Right kidney (tissue), 1 donor: Measurements from ENCODE around the gene NHSL2.

ENCODE experiments used
- DNase-seq: peaks from one replicate; pipeline ENCODE4 v3.0.0-alpha.2; 2016

The NHSL2 gene

DNA sequence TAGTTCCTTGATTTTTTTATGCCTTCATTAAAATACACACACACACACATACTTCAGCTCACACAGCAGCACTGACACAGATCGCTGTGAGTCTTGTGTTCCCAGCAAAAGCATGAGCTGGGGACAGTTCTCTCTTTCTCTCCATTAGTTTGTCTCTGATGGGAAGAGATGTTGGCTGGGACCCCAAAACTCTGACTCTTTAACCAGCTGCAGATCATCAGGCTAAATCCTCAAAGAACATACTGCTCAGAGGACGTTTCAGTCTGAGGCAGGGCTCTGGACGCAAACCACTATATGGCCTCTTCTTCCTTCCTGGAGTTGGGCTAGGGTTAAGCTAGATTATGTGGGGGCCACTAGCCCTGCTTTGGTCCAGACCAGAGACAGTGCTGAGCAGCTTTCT is 109.6 kb downstream of the NHSL2 start:
- no peak for DNase-seq

DNA sequence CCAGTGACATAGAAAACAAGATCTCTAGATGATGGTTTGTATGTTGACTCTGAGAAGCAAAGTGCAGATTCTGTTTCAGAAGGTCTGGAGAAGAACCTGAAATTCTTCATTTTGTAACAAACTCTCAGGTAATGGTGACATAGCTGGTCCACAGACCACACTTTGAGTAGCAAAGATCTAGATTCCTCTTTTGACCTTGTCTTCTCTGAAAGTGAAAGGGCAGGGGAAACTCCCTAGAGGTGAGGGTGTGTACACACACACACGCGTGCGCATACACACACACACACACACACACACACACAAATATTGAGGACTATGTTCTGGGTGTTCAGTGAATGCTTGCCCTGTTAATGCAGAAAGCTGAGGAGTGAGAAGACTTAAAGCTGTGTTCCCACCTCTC is 110.1 kb downstream of the NHSL2 start:
- no peak for DNase-seq

DNA sequence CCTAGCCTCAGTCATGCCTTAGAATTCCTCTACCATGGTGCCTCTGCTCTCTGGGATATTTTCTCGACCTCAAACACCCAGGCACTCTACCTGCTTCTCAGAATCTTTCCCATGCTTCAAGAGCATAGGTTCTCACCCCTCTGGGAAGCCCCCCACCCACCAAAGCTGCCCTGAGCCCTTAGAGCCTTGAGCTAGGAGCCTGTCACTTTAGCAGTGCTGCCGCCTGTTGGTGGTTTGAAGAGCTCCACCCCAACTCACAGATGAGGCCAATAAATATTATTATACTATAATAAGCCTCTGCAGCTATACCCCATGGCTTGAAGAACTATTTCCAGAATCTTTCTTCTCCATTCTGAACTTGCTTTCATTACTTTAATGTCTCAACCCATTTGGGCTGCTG is 111.3 kb downstream of the NHSL2 start:
- DNase-seq: no peak

DNA sequence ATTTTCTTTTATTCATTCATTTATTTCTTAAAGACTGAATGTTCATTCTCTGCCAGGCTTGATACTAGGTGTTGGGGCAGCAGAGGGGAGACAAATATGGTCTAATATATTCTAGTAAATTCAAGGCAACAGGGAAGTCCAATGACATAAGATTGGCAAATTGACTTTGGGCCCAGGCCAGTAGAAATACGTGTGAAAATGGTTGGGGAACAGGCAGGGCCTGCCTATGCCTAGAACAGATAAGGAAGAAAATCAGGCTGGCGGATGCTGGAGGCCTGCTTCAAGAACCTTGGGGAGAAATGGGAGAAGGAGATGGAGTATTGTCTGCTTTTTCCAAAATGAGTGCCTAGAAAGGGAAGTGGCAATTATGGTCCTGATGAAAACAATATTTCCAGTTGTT is 112.4 kb downstream of the NHSL2 start:
- no peak for DNase-seq

DNA sequence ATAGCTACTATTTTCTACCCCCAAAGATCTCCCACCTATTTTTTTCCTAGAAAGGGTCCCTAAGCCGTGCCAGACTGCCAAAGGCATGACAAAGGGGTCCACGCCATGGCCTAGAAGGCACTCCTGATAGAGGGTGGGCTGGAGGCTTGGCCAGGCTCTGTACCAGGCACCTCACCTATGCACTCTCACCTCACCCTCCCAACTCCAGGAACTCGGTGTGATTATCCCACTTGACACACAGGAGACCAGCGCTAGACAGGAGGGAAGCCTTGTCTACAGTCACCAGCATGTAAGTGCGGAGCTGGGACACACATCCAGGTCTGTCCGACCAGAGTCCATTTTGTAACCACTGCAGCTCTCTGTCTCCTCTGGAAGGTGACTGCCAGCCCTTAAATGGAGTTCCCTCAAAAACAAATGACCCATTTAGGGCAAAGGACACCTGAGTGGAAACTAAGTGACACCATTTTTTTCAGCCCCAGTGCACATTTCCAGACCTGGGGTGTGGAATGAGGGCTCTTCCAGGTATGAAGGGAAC is 114.7 kb downstream of the NHSL2 start:
- no peak for DNase-seq

DNA sequence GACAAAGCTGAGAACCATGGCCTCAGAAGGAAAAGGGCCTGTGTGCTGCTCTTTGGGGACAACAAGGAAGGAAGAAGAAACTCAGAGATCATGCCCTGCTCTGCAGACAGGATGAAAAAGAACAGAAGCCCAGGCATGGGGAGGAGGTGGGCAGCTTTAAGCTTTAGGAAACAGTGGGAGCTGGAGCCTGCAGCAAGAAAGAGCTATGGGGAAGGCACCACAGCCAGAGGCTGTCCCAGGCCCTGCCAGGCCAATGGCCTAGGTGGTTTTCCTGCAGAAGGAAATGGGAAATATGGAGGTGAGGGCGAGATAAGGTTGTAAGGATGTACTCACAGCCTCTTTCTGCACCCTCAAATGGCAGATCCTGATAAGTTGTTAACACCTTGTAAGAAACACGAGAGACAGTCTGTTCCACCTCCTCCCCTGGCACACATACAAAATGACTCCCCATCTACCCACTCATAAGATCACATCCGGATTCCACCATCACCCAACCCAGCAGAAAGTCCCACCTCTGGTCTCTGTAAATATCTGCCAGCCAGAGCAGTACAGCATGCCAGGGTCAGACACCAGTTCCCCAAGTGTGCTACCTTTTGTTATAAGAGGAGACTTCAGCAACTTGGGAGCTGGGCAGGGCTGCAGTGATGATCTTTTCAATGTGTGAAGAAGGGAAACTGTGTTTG is 115.8 kb downstream of the NHSL2 start:
- no peak for DNase-seq

DNA sequence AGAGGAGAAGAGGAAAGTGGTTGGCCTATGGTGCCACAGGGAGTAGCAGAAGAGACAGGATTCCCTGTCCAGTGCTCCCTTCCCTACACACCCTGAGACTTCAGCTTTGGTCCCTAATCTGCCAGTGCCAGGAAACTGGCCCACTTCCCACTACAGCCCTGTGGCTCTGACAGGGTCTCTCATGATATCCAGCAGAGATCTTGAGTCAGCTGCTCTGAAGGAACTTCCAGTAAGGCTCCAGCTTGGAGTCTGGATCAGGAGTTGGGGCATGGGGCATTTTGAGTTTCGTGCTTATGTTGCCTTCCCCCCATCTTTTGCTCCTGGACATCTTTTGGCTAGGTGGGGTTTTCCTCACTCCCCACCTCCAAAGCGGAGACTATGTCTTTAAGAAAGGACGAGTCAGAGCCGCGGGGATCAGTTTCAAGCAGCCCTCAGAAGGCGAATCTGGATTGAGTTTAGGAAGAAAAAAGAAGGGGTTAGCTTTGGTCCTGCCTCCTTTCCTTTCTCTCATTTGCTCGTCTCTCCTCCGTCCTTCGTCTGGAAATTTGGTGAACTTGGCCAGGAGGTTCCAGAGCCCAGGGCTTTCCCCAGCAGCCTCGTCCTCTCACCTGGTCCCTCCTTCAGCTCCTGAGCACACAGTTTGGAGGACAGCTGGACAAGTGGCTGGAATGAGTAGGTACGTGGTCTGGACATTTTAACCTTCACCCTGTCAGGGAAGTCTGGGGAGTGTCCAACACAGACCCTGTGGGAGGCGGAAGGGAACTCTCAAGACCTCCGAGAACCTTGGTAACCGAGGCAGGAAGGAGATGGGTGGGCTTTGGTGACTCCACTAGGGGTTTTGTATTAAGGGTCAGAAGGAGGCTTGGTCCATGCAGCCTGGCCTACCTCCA is 116.6 kb downstream of the NHSL2 start:
- DNase-seq: no peak

DNA sequence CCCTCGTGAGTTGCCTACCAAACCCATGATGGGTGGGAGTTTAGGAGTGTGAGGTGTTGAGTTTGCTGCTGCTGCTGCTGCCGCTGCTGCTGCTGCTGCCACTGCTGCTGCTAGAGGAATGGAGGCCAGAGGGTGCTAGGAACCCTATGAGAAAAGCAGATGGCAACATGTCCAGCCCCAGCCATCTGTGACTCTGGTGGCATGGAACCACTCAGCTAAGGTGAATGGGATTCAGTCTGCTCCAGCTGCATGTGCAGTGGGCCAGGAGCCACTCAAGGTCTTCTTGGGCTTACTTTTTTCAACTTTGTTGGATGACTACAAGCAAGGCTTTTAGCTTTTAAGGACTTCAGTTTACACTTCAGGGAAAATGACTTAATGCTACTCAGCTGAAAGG is 117.3 kb downstream of the NHSL2 start:
- no peak for DNase-seq

DNA sequence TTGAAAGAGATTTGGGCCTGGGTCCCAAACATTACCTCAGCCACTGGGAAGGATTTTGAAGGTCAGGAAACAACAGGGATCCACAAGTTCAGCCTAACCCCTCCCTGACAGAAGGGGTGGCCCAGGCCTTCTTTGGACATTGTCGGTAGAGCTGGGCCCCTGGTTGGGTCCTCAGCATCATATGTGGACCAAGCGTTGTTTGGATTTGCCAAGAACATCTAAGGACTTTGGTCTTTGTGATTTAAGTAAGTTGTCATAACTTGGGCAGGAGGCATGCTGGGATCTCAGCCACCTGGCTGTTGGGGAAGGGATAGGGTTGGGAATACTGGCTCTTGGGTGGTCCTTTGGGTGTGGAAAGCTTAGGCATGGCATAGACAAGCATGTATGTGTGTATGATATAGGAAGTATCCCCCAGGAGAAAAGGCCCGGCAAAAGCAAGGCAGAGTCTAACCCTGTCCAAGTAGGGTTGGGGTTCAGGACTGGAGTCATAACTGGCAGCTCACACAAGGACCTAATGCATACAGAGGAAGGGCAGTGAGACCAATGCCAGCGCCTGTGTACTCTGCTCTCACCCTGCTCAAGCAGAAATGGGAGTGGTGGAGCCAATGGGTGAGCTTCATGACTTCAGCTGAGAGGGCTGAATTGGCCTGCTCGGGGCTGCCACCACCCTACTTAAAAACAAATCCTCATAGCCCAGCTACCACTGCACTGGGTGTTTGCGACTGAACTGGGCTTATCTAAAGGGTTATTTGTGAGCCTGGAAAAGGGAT is 118.2 kb downstream of the NHSL2 start:
- no peak for DNase-seq

DNA sequence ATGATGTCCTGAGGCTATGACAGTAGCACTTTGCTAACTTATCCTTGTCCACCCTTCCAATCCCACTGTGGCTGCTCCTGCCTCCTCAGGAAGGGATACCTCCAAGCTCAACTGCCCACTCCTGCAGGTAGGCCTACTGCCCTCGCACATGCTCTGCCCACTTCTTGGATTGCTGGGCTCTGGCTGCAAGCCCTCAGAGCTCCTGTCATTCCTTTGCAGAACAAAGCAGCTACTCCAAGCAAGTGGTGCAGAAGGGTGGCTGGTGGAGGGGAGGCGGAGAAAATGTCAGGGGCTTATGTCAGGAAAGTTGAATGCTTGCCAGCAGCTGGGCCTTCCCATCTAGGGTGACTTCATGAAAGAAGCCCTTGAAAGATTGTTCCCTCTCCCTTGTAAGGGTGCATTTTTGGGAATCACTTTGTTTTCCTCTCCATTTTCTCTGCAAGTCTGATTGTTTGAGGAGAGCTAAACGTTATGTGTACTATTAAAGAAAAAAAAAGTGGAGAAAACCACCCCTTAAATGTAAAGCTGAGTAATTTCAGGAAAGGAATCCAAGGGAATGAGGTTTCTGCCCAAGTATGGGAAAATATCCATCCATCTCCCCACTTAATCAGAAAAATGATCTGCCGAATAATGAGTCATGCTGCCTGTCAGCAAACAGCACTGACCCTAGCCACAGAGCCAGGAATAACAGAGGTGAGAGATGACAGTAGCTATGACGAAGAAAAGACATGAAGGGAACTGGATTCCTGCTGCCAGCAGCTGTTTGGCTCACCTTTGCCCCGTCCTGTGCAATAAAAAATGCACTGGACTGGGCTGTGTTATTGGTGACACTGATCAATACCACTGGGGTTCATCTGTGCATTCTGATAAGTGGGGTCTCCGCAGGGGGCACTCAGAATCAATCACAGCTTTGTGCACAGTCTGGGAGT is 119.1 kb downstream of the NHSL2 start:
- DNase-seq: no peak

DNA sequence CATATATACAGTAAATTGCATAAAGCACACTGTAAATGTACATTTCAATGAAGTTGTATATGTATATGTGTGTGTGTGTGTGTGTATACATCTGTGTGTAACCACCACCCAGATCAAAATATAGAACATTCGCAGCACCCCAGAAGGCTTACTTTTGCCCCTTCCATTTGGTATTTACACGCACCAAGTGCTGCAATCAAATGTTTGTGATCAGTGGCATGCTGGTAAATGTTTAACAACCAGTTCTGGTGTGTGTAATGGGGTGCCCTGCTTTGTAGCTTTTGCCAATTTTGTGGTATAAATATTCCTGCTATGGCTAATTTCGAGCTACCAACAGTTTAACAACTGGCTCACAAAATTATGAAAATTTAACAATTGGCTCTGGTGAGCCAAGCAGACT is 119.8 kb downstream of the NHSL2 start:
- DNase-seq: no peak

DNA sequence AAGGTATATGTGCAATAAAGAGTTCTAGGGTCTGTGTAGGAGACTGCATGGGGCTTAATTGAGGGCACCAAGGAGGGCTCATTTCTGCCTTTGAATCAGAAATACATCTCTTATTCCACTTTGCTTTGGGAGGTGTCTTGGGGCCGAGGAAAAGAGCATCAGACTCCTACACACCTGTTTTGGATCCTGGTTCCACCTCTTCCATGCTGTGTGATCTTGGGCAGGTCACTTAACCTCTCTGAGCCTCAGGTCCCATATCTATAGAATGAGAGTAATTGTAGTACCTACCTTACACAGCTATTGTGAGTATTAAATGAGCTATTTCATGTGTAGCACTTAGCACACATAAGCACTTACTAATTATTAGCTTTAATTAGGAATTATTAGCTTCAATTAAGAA is 120.5 kb downstream of the NHSL2 start:
- no peak for DNase-seq

DNA sequence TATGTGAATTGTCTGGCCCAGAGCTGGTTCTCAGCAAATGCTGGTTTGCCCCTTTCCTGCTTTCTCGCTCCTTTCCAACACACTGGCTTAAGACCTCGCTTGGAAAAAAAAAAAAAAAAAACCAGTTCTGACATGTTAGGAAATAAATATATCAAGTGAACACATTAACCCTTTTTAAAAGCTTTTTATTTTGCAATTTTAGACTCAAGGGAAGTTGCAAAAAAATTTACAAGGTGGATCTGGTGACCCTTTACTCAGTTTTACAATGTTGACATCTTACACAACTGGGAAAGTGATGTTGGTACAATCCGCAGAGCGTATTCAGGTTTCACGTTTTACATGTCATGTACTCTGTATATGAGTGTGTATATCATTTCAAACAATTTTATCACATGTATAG is 121.0 kb downstream of the NHSL2 start:
- DNase-seq: no peak

DNA sequence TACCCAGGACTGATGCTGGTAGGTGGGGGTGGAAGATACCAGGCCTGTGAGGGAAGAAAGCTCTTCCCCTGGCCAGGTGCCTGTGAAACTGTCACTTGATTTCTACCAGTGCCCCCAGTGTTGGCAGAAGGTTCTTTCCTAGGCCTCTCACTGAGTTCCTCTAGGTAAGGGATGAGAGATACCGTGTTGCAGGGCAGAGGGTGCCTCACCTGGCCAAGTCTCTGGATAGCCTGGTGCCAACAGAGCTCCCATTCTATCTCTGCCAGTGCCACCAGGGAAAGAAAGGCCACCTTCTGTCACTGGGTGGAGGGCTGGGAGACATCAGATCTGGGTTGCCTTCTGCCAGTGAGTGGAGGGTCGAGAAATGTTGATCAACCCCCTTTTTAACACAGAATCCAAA is 127.0 kb downstream of the NHSL2 start:
- DNase-seq: no peak

DNA sequence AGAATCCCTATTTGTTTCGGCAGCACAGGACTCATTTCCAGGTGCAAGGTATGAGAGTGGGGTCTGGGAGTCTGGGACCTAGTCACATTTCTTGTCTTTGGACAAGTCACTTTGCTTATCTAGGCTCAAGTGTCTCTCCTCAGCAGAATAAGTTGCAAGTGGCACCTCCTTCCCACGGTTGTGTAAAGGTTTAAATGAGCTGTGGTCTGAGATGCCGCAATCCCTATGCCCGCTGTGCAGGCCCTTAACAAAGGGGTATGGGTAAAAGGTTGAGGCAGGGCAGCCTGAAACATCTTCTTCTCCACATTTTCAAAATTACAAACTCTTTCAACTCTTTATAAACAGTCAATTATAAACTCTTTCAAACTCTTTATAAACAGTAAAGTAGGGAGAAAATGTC is 127.4 kb downstream of the NHSL2 start:
- no peak for DNase-seq

DNA sequence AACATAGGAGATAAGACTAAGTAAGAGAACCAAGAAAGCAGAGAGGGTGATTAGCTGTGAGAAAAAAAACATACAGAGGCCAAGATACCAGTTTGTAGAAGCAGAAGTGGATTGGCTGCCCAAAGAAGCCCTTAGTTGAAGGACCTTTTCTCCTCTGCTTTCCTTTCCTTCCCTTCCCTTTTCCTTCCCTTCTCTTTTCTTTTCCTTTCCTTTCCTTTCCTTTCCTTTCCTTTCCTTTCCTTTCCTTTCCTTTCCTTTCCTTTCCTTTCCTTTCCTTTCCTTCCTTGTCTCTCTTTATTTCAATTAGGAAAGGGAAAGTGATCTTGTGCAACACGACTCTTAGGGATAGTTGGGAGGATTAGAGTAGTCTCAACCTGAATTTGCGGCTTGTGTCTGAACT is 128.2 kb downstream of the NHSL2 start:
- DNase-seq: no peak

DNA sequence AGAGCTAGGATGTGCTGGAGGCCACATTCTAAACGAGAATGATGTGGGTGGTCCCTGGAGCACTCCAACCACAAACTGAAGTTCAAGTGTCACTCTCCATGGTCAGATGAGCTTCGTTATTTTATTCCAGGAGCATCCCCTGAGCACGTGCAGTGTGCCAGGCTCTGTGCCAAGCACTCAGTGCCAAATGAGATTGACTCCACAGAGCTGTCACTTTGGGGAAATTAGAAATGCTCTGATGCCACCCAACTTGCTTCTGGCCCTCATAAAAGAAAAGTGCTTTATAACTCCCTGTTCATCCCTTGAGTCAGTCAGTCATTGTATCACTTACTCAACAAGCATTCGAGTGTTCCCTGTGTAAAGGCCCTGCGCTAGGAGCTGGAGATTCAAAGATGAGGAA is 129.9 kb downstream of the NHSL2 start:
- DNase-seq: no peak

DNA sequence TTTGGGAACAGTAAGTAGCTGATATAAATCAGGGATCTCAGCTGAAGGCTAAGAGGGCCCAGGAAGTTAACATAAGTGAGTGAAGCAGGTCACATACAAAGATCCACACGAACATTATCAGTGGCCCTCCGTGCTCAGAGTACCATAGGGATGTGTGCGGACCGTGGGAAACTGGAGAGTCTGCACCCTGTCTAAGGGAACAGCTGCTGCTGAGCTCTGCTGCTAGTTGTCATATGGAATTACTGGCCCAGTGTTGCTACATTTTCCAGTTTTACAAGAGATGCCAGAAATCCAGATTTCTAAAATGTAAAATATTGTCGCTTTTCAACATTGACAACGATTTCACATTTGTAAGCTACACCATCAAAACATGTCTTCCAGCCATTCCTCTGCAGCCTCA is 130.5 kb downstream of the NHSL2 start:
- DNase-seq: no peak

DNA sequence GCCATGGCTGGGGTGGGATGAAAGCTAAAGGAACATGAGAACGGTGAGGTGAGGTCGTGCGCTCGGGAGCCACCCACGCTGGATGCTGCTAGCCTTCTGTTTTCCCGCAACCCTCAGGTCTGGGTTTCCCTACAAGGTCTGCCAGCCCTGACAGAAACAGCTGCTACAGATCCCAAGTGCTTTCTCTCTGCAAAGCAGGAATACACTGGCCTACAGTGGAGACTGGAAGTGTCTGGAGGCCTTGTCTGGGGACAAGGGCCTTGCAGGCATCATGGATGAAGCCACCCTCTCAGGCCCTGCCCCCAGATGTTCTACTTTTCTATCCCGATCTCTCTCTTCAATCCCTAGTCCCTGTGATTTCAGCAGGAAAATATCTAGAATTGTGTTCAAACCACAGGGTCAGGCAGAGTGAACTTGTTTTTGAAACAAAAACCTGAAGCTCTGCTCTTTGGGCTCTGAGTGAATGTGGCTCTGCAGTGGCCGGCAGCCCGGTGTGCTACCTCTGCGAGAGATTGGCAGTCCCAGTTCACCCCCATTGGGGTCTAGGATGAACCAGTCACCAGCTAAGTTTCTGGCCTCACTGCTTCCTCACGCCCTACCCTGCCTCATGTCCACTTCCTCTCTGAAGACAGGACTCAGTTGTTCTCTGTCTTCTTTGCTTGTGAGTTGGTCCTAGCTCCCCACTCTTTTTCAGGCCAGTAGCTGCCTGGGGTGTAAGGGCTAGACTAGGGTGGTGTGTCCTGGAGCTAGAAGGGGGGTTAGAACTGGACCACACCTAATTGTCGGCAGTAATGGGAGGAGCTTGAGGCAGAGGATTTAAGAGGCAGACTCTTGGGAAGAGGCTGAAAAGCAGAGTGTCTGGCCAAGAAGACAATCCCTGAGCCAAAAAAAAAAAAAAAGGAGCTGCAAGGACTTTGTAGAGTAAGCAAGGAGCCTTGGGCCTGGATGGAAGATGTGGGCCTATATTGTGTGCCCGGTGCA is 131.5 kb downstream of the NHSL2 start:
- DNase-seq: no peak

DNA sequence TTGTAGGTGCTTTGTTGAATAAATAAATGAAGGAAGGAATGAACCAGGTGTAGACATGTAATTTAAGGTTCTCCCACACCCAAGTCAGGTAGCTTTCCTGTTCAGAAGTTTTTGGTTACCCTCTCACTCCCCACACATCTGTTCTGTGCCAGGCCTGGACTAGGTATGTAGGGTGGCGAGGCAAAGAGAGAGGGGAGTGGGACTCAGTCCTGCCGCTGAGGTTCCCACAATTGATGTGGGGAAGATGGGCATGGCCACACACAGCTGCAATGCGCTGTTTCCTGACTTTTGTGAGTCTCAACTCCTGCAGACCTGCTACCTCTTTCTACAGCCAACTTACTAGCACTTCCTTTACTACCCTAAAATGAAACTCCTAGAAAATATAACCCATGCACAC is 132.2 kb downstream of the NHSL2 start:
- DNase-seq: no peak

DNA sequence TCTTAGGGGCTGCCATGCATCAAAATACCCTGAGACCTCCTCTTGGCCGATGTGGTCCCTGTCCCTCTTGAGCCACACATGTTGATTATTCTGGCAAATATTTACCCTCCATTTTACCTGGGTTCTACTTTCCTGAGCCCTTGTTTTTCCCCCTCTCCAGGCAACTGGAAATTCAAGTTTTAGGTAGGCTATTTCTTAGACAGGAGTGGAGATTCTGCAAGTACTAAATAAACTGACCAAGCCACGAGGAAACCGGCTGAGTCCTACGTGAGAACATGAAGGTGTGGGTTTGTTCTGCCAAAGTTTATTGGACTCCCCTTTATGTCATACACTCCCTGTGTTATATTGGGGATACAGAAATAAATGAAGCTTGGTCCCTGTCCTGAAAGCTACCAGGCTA is 133.0 kb downstream of the NHSL2 start:
- DNase-seq: no peak
